GM12892 (cell line): ENCODE data around the gene EPHX1.

Source experiments
- POLR2A ChIP-seq: IDR thresholded peaks from 2 replicates; pipeline ENCODE4 v1.6.1; 2011; ENCODE audit warnings: low read depth, low read length, control low read depth
- TAF1 ChIP-seq: IDR thresholded peaks from 2 replicates; pipeline ENCODE4 v1.6.1; 2011; ENCODE audit warnings: low read depth, mild to moderate bottlenecking, control low read depth, low read length, borderline replicate concordance

- TF ChIP-seq POLR2A = no peak
- TF ChIP-seq TAF1 = no peak
Measured at GRCh38 chr1:225866981-225867380, 57.1 kb downstream of the EPHX1 start.
